Heart right ventricle (tissue), 16 donors: ENCODE data around the gene MAFB. TPM values are rescaled to one million over a fixed set of nuclear protein-coding genes. Genes with fewer than 3 reads are reported as not detected.

Experiments used
- ATAC-seq, 8 donors: fragments of 200-7000 bp; cut with Tn5 transposase; one replicate each; pipeline ENCODE4 v1.9.1; 2020; ENCODE audit warnings: mild to moderate bottlenecking in 8 of 8, moderate library complexity in 8 of 8, moderate number of reproducible peaks in 1 of 8
- DNase-seq, 2 donors: peaks; one replicate each; pipeline ENCODE4 v3.0.0-alpha.2; 2020
- H3K27ac ChIP-seq, 10 donors: fragments of 200-600 bp; sonication (generic) in 2 of 10; one replicate each; pipeline versions ENCODE4 v1.5.0 to v1.8.0; 2020 to 2022; ENCODE audit warnings: mild to moderate bottlenecking in 3 of 10
- H3K27me3 ChIP-seq, 7 donors: fragments of 200-600 bp; one replicate each; pipeline ENCODE4 v1.8.0; 2021 to 2022; ENCODE audit warnings: mild to moderate bottlenecking in 2 of 7
- H3K36me3 ChIP-seq, 9 donors: fragments of 200-600 bp; sonication (generic) in 1 of 9; one replicate each; pipeline versions ENCODE4 v1.5.0 to v1.8.0; 2020 to 2022; ENCODE audit warnings: mild to moderate bottlenecking in 2 of 9
- H3K4me1 ChIP-seq, 9 donors: fragments of 200-600 bp; sonication (generic) in 1 of 9; one replicate each; pipeline versions ENCODE4 v1.5.0 to v1.8.0; 2020 to 2022; ENCODE audit warnings: mild to moderate bottlenecking in 4 of 9
- H3K4me3 ChIP-seq, 10 donors: fragments of 200-600 bp; sonication (generic) in 2 of 10; one replicate each; pipeline versions ENCODE4 v1.5.0 to v1.8.0; 2020 to 2022; ENCODE audit warnings: mild to moderate bottlenecking in 7 of 10, moderate library complexity in 2 of 10
- H3K9me3 ChIP-seq, 11 donors: fragments of 200-600 bp in 10 of 11; sonication (generic) in 2 of 11; one replicate each; pipeline versions ENCODE4 v1.5.0 to v1.8.0; 2013 to 2022; ENCODE audit warnings: mild to moderate bottlenecking in 2 of 11, control low read depth in 1 of 11, moderate library complexity in 1 of 11
- CTCF ChIP-seq, 9 donors: fragments of 200-600 bp; sonication (generic) in 2 of 9; IDR thresholded peaks; one replicate each; pipeline versions ENCODE4 v1.5.0 to v1.8.0; 2021 to 2022; ENCODE audit warnings: antibody characterized with exemption in 9 of 9, mild to moderate bottlenecking in 5 of 9, moderate library complexity in 1 of 9
- WGBS, 2 donors: extraction: QIAGEN DNeasy Blood & Tissue Kit; methylation state at CpG; one replicate each; pipeline ENCODE4 v1.1.7; 2013; ENCODE audit warnings: inconsistent platforms in 1 of 2; 5-methylcytosine and 5-hydroxymethylcytosine counted together
- intact Hi-C, 10 donors: fragments of 100-400 bp; cut with DNase I; formaldehyde crosslinking; loops; one replicate each; pipeline versions ENCODE4 v1.11.1 to v1.14.2; 2022
- polyA plus RNA-seq, 2 donors: library from polyadenylated mRNA; stranded (reverse); fragments of 200-250 nt; gene quantifications; one replicate each; pipeline ENCODE4 v1.2.3, GENCODE V29; 2013
- total RNA-seq, 10 donors: library from RNA; stranded (reverse); fragmentation: NEBNext Ultra II Directional in 3 of 10; extraction: Animal tissue kit (Norgen Biotek cat#: 25700) in 3 of 10; gene quantifications; one replicate each; pipeline versions ENCODE4 v1.2.1 to v1.2.4, GENCODE V29; 2021 to 2023
- donor health status: Arrhythmogenic right ventricular cardiomyopathy.
- donor health status: ischemic (EF 13 %, LVEDD 7.1; RV severe dilation, severe dysfunction).
- donor health status: healthy with polysubstance abuse.
- donor health status: DM: no; HTN: yes; CAD: no.
- donor health status: DM: no; HTN: no; CAD: no.
- donor health status: ischemic (EF 25% LVEDD 6.9; RV normal size, moderate dysfunction).
- donor health status: ischemic (EF 25% LVEDD 5.7; RV mildly dilated, moderate dysfunction).
- donor health status: healthy.
- donor health status: DM: yes; HTN: yes; CAD: no.
- donor health status: Ischemic cardiomyopathy.
- donor health status: ischemic (EF 35%, LVEDD 5.7; RV mildly dilated, moderate dysfunction).
- donor health status: nonischemic (EF 11% LVEDD 7.7; RV severe dilation, severe dysfunction).
- donor health status: DM: yes; HTN: yes; CAD: no.
- donor health status: PGD.
- donor health status: ischemic (EF 29% LVEDD 5.4; RV normal size, mild dysfunction).
- donor health status: nonischemic (EF 23%, LVEDD 6.1; RV moderate dilation, normal function).

The MAFB gene
- total and polyA plus RNA-seq, 12 donors, result 3.2 to 32.0 (median 5.8) TPM

- no peak for TF ChIP-seq CTCF (IDR thresholded peaks at IDR 0.05)
- Histone ChIP-seq H3K27ac (no peak overlapping the region), H3K4me3 (no peak overlapping the region), H3K4me1 (no peaks in the 10 kb centered on the region), H3K9me3 (peaks cover 0 to 14% (median 0%) of the 10 kb centered on the region in 11 donors), H3K36me3 (no peaks in the 10 kb centered on the region), H3K27me3 (peaks cover 0 to 12% (median 0%) of the 10 kb centered on the region in 7 donors)
- no peak for DNase-seq
- no peak for ATAC-seq
- intact Hi-C loops, result no loop called here
Measured at GRCh38 chr20:40727960-40728359, 38.9 kb upstream of the MAFB start.

DNA sequence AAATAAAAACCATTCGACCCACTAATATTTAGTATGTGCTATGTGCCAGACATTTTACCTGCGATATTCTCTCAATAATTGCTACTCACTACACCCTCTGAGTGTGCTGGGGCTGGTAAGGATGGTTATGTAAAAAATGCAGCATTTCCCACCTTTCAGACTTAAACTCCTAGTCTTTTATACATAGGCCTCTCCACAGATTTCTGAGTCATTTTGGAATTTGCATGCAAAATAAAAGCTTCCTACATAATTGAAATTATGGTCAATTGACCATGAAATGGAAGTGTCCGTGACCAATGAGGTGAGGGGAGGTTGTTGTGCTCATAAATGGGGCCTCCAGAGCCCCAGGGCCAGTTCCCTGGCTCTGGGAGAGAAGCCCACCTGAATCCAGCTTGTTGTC lies 37.7 kb upstream of the MAFB start:
- intact Hi-C loops, result no loop called here
- Histone ChIP-seq H3K27me3 (peaks cover 0 to 7% (median 0%) of the 10 kb centered on the region in 7 donors), H3K4me1 (no peaks in the 10 kb centered on the region), H3K4me3 (no peak overlapping the region), H3K9me3 (peaks cover 0 to 14% (median 0%) of the 10 kb centered on the region in 11 donors), H3K36me3 (no peaks in the 10 kb centered on the region), H3K27ac (no peak overlapping the region)
- no peak for ATAC-seq
- 69 to 78% methylated on average over 3 of the region's 3 CpGs for WGBS, 2 donors
- DNase-seq, result no peak
- no peak for TF ChIP-seq CTCF (IDR thresholded peaks at IDR 0.05)

DNA sequence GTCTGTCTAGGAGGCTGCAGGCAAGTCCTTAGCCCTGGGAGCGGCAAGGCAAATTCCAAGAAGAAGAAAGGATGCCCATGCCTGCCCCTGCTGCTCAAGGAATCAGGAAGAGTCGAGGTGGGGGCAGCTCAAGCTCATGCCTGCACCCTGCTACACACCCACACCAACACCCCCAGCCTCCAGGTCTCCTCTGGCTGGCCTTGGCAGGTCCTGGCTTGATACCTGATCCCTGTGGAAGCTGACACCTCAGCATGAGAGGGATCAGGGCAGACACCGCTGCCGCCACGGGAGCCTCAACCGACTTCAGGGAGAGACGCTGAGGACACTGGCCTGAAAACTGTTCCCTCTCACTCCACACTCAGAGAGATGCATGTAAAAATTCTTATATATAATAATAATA lies 35.5 kb upstream of the MAFB start:
- ATAC-seq, result no peak
- H3K27me3 ChIP-seq, result peaks cover 0 to 5% (median 0%) of the 10 kb centered on the region in 7 donors
- H3K4me1 ChIP-seq, result no peaks in the 10 kb centered on the region
- no peaks in the 10 kb centered on the region for H3K36me3 ChIP-seq
- TF ChIP-seq CTCF (IDR thresholded peaks at IDR 0.05), result no peak
- H3K4me3 ChIP-seq, result no peak overlapping the region
- whole genome bisulfite sequencing, 2 donors, result 80 to 85% methylated on average over 7 of the region's 7 CpGs
- H3K9me3 ChIP-seq, result peaks cover 0 to 14% (median 0%) of the 10 kb centered on the region in 11 donors
- intact Hi-C loops, result no loop called here
- DNase-seq, result no peak
- H3K27ac ChIP-seq, result no peak overlapping the region

- Histone ChIP-seq H3K27me3 (peaks cover 0 to 10% (median 0%) of the 10 kb centered on the region in 7 donors), H3K36me3 (no peaks in the 10 kb centered on the region), H3K9me3 (no peaks in the 10 kb centered on the region), H3K4me1 (peaks cover 0 to 3% (median 0%) of the 10 kb centered on the region in 9 donors), H3K4me3 (no peak overlapping the region), H3K27ac (no peak overlapping the region)
- no peak for DNase-seq
- 50 to 78% methylated on average over 1 of the region's 1 CpG for WGBS, 2 donors
- intact Hi-C loops, result no loop called here
- no peak for TF ChIP-seq CTCF (IDR thresholded peaks at IDR 0.05)
- ATAC-seq, result no peak
Measured at GRCh38 chr20:40720826-40721225, 31.8 kb upstream of the MAFB start.
